ENCODE results near the gene PDAP1. TPM values are rescaled to one million over a fixed set of nuclear protein-coding genes. Genes with fewer than 3 reads are reported as not detected.

The PDAP1 gene, protein sequence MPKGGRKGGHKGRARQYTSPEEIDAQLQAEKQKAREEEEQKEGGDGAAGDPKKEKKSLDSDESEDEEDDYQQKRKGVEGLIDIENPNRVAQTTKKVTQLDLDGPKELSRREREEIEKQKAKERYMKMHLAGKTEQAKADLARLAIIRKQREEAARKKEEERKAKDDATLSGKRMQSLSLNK
- total RNA-seq = 160 and 162 TPM in 2 replicates

DNA sequence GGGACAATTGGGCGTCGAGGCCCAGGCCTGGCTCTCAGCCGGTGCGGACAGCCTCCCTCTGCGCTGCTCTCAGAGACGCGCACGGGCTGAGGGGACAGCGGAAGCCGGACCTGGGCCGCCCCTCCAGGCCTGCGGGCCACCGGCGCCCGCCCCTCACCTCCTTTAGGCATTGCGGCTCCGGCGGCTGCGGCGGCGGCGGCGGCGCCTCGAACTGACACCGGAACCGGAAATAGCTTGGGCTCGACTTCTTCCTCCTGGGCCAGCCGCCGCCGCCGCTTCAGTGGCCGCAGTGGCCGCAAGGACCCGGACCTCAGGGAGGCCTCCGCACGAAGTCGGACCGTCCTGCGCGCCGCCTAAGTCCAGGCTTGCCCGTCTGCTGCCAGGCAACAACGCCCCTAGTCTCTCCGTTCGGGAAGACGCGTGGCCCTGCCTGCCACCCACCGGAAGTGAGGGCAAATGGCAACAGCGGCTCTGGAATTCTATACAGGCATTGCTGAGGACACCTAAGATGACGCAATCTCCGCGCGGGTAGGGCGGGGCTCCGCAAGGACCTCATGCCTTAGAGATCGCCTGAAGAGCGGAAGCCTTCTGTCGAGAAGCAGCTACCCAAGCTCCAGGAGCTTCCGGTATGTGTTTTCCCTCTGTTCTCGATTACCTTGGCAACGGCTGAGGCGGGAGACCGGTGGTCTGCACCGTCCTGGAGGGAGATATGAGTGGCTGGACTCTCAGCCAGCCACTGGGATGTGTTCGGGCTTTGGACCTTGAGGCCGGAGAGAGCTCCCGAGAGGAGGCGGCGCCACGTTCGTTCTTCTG is at the start of gene PDAP1, which contains the start of gene BUD31:
TSS of gene PDAP1 (minus strand) at position 219 of the 813 bp plus-strand sequence. CDS start at position 170, 49 bp downstream.
TSS of gene BUD31 (plus strand) at position 591 of the 813 bp plus-strand sequence. CDS start 2,124 bp downstream, outside the sequence.
- peak within 1 kb of the TSS; percentile 98 for H3K4me3 Mint-ChIP-seq
- peaks cover 39% of the 10 kb centered on the region for H3K36me3 Mint-ChIP-seq (ENCODE audit: low read depth)
- H3K9me3 Mint-ChIP-seq = no peaks in the 10 kb centered on the region
- H3K27me3 Mint-ChIP-seq (ENCODE audit: insufficient read depth) = no peaks in the 10 kb centered on the region
- peaks cover 43% of the 10 kb centered on the region for H3K4me1 Mint-ChIP-seq (ENCODE audit: low read depth)
- H3K27ac Mint-ChIP-seq = peak within 1 kb of the TSS; percentile 98
- DNase-seq (ENCODE audit: low spot score) = peak; percentile 92
- intact Hi-C loops (cut with micrococcal nuclease) = loop anchor here (1.0 to 5.0 kb wide), 12 partner anchors 15 to 1809 kb away; partner anchors contain the start of genes ARPC1B, CPSF4, MEPCE and PLOD3

DNA sequence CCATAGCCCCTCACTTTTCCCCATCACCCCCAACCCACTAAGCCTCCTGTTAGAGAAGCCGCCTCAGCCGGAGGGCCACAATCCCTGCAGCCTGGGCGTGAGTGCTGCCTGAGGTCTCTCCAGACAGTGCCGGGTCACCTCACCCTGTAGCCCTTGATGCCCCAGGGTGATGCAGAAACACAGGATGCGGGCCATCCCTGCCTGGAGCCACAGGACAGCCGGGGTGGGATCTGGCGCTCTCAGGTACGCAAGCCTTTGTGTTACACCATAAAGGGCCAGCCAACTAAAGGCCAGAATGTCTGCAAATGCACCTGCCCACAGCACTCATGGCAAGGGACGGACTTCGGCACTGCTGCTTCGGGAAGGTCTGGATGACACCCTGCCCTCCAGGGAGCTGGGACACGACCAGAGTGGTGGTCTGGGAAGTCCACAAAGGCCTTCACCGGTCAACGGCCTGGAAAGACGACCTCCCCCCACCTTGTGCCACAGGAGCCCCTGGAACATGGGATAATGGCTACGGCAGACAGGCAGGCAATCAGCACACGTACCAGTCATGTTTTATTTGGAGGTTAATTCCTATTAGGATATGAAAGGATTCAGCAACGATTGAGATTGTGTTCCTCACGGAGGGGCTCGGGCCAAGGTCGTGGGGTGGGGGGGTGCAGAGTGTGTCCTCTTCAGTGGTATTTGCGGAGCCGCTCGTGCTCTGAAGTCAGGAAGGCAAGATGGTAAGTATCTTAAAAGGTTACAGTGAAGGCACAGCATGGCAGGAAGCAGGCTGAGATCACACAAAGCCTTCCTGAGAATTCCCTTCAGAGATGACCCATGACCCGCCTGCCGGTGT is 49.5 kb upstream of the PDAP1 start:
- no peak overlapping the region for H3K4me3 Mint-ChIP-seq
- H3K36me3 Mint-ChIP-seq (ENCODE audit: low read depth) = peaks cover 46% of the 10 kb centered on the region
- H3K4me1 Mint-ChIP-seq (ENCODE audit: low read depth) = peaks cover 14% of the 10 kb centered on the region
- no peak overlapping the region for H3K27ac Mint-ChIP-seq
- H3K27me3 Mint-ChIP-seq (ENCODE audit: insufficient read depth) = no peaks in the 10 kb centered on the region
- no peak for DNase-seq (ENCODE audit: low spot score)
- no peaks in the 10 kb centered on the region for H3K9me3 Mint-ChIP-seq
- intact Hi-C loops (cut with micrococcal nuclease) = no loop called here

DNA sequence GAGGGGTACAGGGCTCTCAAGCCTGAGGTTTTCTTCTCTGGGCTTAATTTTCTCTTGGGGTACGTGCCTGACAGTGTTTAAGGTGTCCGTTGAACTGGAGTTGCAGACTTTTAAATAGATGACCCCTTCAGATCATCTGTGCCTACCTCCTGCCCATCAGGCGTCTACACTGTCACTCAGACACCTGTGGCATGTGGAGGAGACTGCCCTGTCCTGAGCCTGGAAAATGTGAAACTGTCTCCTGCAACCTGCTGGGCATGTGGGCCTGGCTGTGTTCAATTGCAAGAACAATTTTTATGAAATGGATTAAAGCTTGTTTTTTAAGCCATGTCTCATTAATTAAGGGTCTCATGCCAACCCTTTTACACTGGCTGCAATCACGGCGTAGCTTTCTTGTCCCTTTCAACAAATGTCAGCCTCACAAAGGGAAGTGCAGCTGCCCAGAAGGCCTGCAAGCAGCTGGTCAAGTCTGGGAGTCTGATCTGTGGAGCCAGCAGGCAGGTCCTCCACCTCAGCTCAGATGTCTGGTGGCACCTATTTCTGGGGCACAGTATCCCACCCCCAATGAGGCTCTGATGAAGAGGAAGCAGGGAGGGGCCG is 48.8 kb upstream of the PDAP1 start:
- Mint-ChIP-seq H3K4me1 (ENCODE audit: low read depth) (peaks cover 14% of the 10 kb centered on the region), H3K9me3 (no peaks in the 10 kb centered on the region), H3K4me3 (no peak overlapping the region), H3K27ac (no peak overlapping the region), H3K36me3 (ENCODE audit: low read depth) (peaks cover 44% of the 10 kb centered on the region), H3K27me3 (ENCODE audit: insufficient read depth) (no peaks in the 10 kb centered on the region)
- no peak for DNase-seq (ENCODE audit: low spot score)
- intact Hi-C loops (cut with micrococcal nuclease) = no loop called here

DNA sequence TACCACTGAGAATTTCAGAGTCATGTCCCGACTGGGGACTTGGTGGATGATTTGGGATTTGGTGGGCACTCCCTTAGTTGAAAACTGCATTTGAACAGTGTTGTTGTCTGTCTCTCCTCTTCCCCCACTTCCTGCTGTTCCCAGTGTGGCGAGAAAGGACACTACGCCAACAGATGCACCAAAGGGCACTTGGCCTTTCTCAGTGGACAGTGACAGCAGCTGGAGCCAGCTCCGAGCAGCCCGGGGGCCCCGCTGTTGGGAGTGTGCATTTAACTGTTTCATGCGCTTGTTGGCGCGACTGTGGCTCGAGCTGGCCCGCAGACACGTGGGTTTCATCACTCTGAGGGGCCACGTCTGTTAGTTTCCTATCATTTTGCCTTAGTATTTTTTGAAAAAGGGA is 47.9 kb upstream of the PDAP1 start:
- peaks cover 42% of the 10 kb centered on the region for H3K36me3 Mint-ChIP-seq (ENCODE audit: low read depth)
- DNase-seq (ENCODE audit: low spot score) = no peak
- H3K4me3 Mint-ChIP-seq = no peak overlapping the region
- no peaks in the 10 kb centered on the region for H3K27me3 Mint-ChIP-seq (ENCODE audit: insufficient read depth)
- H3K27ac Mint-ChIP-seq = no peak overlapping the region
- no peaks in the 10 kb centered on the region for H3K9me3 Mint-ChIP-seq
- peaks cover 14% of the 10 kb centered on the region for H3K4me1 Mint-ChIP-seq (ENCODE audit: low read depth)
- intact Hi-C loops (cut with micrococcal nuclease) = no loop called here

DNA sequence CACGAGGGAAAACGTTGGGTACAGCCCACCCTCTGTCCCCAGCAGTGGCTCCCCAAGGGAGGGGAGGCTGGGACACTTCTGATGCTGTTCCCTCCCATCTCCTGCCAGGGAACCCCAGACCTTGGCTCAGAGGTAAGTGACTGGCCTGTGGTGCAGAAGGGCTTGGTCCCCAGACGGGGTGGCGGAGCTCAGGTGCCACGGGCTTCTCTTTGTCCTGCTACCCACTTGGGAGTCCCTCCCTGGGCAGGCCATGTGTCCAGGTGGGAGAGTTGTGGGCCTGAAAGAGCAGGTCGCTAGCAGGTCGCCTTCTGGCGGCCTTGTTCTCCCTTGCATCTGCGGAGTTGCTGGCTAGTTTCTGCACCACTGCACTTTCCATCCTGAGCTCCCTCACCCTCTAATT is 47.5 kb upstream of the PDAP1 start:
- Mint-ChIP-seq H3K4me1 (ENCODE audit: low read depth) (peaks cover 13% of the 10 kb centered on the region), H3K27me3 (ENCODE audit: insufficient read depth) (no peaks in the 10 kb centered on the region), H3K36me3 (ENCODE audit: low read depth) (peaks cover 43% of the 10 kb centered on the region)

DNA sequence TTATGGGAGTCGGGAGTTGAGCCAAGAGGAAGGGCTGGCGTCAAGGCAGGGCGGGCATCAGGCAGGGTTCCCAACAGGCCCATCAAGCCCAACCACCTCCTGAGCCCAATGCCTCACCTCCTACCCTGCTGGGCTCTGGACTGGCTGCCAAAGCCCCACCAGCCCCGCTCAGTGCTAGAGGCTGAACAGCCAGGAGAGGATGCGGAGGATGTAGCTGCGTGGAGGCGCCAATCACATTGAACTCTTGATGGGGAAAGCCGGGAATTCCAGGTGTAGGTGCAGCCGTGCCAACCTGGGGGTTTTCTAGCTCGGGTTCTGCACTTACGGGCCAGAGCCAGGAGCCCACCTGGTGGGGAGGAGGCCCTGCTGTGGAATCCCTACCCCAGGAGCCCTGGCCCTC is 44.7 kb upstream of the PDAP1 start:
- no peaks in the 10 kb centered on the region for H3K4me1 Mint-ChIP-seq (ENCODE audit: low read depth)
- no peak overlapping the region for H3K27ac Mint-ChIP-seq
- H3K9me3 Mint-ChIP-seq = no peaks in the 10 kb centered on the region
- H3K36me3 Mint-ChIP-seq (ENCODE audit: low read depth) = peaks cover 37% of the 10 kb centered on the region
- DNase-seq (ENCODE audit: low spot score) = no peak
- intact Hi-C loops (cut with micrococcal nuclease) = no loop called here
- no peak overlapping the region for H3K4me3 Mint-ChIP-seq
- H3K27me3 Mint-ChIP-seq (ENCODE audit: insufficient read depth) = no peaks in the 10 kb centered on the region

More for the DNA sequence above, 47.5 kb upstream of the PDAP1 start:
- no peak for DNase-seq (ENCODE audit: low spot score)
- no peak overlapping the region for H3K27ac Mint-ChIP-seq
- H3K9me3 Mint-ChIP-seq = no peaks in the 10 kb centered on the region
- intact Hi-C loops (cut with micrococcal nuclease) = no loop called here
- H3K4me3 Mint-ChIP-seq = no peak overlapping the region

DNA sequence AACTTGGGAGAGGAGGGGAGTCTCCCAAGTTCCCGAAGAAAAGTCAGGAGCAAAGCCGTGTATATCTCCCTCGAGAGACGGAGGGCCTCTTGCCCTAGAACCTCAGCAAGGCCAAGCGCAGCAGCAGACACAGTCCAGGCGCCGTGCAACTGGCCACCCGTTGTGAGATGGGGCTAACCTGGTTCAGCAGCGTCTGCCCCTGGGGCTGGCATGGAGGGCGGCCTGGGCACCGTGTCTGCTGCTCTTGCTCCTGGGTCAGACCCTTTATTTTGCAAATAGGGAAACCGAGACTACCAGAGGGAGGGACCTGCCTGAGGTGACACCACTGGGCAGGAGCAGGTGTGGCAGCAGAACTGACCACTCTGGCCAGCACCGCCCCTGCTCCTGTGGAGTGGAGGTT is 44.1 kb upstream of the PDAP1 start:
- H3K4me3 Mint-ChIP-seq = no peak overlapping the region
- DNase-seq (ENCODE audit: low spot score) = no peak
- H3K9me3 Mint-ChIP-seq = no peaks in the 10 kb centered on the region
- no peaks in the 10 kb centered on the region for H3K27me3 Mint-ChIP-seq (ENCODE audit: insufficient read depth)
- H3K27ac Mint-ChIP-seq = no peak overlapping the region
- H3K36me3 Mint-ChIP-seq (ENCODE audit: low read depth) = peaks cover 39% of the 10 kb centered on the region
- H3K4me1 Mint-ChIP-seq (ENCODE audit: low read depth) = no peaks in the 10 kb centered on the region
- intact Hi-C loops (cut with micrococcal nuclease) = no loop called here

DNA sequence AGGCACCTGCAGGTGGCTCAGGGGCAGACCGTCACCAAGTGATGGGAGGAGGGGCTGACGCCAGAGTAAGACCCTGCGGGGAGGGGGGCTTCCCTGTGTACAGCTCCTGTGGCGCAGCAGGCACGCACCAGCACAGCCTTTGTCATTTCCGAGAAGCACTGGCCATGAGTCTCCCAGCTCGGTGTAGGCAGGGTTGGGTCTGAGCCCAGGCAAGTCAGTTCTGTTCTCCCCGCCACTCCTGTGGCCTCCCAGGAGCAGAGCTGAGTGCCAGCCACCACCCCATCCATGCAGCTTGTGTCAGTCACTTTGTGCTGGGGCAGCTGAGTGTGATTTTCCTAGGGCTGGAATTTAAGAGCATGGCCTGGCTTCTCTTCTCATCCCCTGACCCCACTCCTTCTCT is 43.5 kb upstream of the PDAP1 start:
- Mint-ChIP-seq H3K4me1 (ENCODE audit: low read depth) (no peaks in the 10 kb centered on the region), H3K9me3 (no peaks in the 10 kb centered on the region), H3K27me3 (ENCODE audit: insufficient read depth) (no peaks in the 10 kb centered on the region), H3K27ac (no peak overlapping the region), H3K4me3 (no peak overlapping the region), H3K36me3 (ENCODE audit: low read depth) (peaks cover 38% of the 10 kb centered on the region)
- DNase-seq (ENCODE audit: low spot score) = no peak
- intact Hi-C loops (cut with micrococcal nuclease) = no loop called here

DNA sequence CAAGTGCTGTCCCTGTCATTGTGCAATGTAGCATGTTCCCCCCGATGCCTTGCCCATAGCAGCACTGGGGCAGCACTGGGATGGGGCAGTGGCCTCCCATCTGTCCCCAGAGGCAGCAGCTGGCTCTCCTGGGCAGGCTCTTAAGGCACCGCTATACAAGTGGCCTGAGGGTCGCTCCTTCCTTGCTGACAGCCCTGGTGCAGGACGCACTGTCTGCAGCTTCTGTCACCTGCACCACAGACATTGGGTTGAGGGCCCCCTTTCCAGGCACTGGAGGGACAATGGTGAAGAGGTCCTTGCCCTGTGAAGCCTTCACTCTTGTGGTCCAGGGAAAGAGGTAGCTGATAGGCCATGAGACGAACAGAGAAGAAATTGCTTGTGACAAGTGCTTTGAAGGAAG is 40.9 kb upstream of the PDAP1 start:
- H3K27me3 Mint-ChIP-seq (ENCODE audit: insufficient read depth) = no peaks in the 10 kb centered on the region
- intact Hi-C loops (cut with micrococcal nuclease) = no loop called here
- H3K4me3 Mint-ChIP-seq = no peak overlapping the region
- H3K9me3 Mint-ChIP-seq = no peaks in the 10 kb centered on the region
- no peak overlapping the region for H3K27ac Mint-ChIP-seq
- DNase-seq (ENCODE audit: low spot score) = no peak
- H3K36me3 Mint-ChIP-seq (ENCODE audit: low read depth) = peaks cover 45% of the 10 kb centered on the region
- H3K4me1 Mint-ChIP-seq (ENCODE audit: low read depth) = no peaks in the 10 kb centered on the region

DNA sequence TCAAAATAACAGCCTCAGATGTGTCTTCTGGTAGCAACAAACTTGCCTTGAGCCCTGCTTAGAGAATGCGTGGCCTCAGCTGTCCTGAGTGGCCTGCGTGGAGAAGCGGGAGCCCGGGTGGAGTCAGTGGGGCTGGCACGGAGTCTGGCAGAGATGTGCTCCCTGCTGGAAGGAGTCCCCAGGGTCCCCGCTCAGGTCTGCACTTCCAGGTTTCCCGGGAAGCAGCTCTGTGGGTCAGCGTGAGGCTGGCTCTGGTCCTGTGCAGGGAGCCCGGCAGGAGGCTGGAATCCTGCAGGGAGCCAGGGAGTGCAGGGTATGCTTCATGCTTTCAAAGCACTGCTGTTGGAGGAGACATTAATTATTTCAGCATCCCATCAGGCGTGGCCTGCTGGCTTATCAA is 40.5 kb upstream of the PDAP1 start:
- H3K4me1 Mint-ChIP-seq (ENCODE audit: low read depth) = no peaks in the 10 kb centered on the region
- H3K36me3 Mint-ChIP-seq (ENCODE audit: low read depth) = peaks cover 43% of the 10 kb centered on the region
- no peaks in the 10 kb centered on the region for H3K9me3 Mint-ChIP-seq
- no peak for DNase-seq (ENCODE audit: low spot score)
- no peaks in the 10 kb centered on the region for H3K27me3 Mint-ChIP-seq (ENCODE audit: insufficient read depth)
- no peak overlapping the region for H3K4me3 Mint-ChIP-seq
- intact Hi-C loops (cut with micrococcal nuclease) = no loop called here
- no peak overlapping the region for H3K27ac Mint-ChIP-seq

DNA sequence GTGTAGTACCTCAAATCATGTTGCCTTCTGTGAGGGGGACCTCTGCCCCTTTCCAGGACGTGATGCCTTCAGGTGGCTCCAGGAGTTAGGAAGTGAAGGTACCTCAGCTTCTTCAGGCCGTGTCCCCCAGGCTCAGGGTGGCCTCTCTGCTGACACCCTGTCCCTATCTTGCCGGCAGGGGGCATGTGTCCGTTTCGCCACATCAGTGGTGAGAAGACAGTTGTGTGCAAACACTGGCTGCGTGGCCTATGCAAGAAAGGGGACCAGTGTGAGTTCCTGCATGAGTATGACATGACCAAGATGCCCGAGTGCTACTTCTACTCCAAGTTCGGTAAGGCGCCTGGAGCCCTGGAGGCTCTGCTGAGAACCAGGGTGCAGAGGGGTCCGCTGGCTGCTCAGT is 39.5 kb upstream of the PDAP1 start:
- no peak for DNase-seq (ENCODE audit: low spot score)
- H3K4me1 Mint-ChIP-seq (ENCODE audit: low read depth) = peaks cover 5% of the 10 kb centered on the region
- H3K4me3 Mint-ChIP-seq = no peak overlapping the region

DNA sequence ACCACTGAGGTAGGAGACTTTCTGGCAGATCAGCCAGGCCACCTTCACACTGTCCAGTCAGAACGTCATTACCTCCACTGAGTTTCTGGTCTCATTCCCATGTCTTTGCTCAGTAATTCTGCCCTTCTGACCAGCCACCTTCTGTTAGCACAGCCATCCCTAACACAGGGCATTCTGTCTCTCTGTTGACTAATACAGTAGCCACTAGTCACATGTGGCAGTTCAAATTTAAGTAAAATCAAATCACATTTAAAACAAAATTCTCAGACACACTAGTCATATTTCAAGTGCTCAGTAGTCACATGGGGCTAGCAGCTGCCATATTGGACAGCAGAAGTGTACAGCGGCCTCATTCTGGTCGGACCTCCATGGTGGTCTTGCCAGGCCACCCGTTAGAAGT is 37.7 kb upstream of the PDAP1 start:
- intact Hi-C loops (cut with micrococcal nuclease) = no loop called here
- H3K9me3 Mint-ChIP-seq = no peaks in the 10 kb centered on the region
- DNase-seq (ENCODE audit: low spot score) = no peak
- H3K4me3 Mint-ChIP-seq = no peak overlapping the region
- H3K27ac Mint-ChIP-seq = no peak overlapping the region
- H3K27me3 Mint-ChIP-seq (ENCODE audit: insufficient read depth) = no peaks in the 10 kb centered on the region
- H3K4me1 Mint-ChIP-seq (ENCODE audit: low read depth) = peaks cover 12% of the 10 kb centered on the region
- H3K36me3 Mint-ChIP-seq (ENCODE audit: low read depth) = peaks cover 49% of the 10 kb centered on the region

More for the DNA sequence above, 39.5 kb upstream of the PDAP1 start:
- Mint-ChIP-seq H3K27ac (no peak overlapping the region), H3K36me3 (ENCODE audit: low read depth) (peaks cover 44% of the 10 kb centered on the region), H3K9me3 (no peaks in the 10 kb centered on the region), H3K27me3 (ENCODE audit: insufficient read depth) (no peaks in the 10 kb centered on the region)
- intact Hi-C loops (cut with micrococcal nuclease) = no loop called here

Data from activated T-helper 1 cell treated with anti-CD3 and anti-CD28 coated beads, Interleukin-12 subunit alpha, Interleukin-12 subunit beta, Interleukin-2, Interleukin-4 antibody, amounts not matched to agents 30 ng/mL and 10 ng/mL and 1 ng/mL, durations not matched to agents 14 hours and 24 hours and 36 hours (primary cell).